H1 (cell line): ENCODE results near the gene PTPN3. TPM values are rescaled to one million over a fixed set of nuclear protein-coding genes. Genes with fewer than 3 reads are reported as not detected.

Experiments used
- CTCF ChIA-PET: fragments of 300-600 bp; sonication (Branson Sonifier 250); formaldehyde crosslinking; loops from one replicate; lab custom pipeline; 2021; ENCODE audit not compliant: partially characterized antibody; lab: Charles Lee
- POLR2A ChIA-PET: fragments of 300-600 bp; sonication (Branson Sonifier 250); formaldehyde crosslinking; loops from one replicate; lab custom pipeline; 2021; ENCODE audit warnings: inconsistent platforms; ENCODE audit not compliant: partially characterized antibody; lab: Charles Lee
- DNase-seq, 2 experiments: peaks; one replicate each; pipeline versions ENCODE4 v3.0.0 to v3.0.0-alpha.2; 2010 to 2022; ENCODE audit warnings: low spot score in 2 of 2, low read depth in 1 of 2, mixed read lengths in 1 of 2
- FAIRE-seq: peaks from 2 replicates; lab custom pipeline; 2011; peaks lifted over from hg19 to GRCh38; lab: Jason Lieb, UNC
- H2AFZ ChIP-seq: 2 replicates; pipeline ENCODE4 v1.8.1; 2012; ENCODE audit warnings: low read length, inconsistent platforms
- H2AK5ac ChIP-seq: 2 replicates; pipeline ENCODE4 v1.6.1; 2013; ENCODE audit warnings: low read depth, low read length
- H2BK120ac ChIP-seq: replicated peaks from 2 replicates; pipeline ENCODE3; 2013; ENCODE audit warnings: low read depth, low read length, inconsistent platforms
- H2BK12ac ChIP-seq: 2 replicates; pipeline ENCODE4 v1.6.1; 2013; ENCODE audit warnings: low read depth, low read length
- H2BK15ac ChIP-seq: 2 replicates; pipeline ENCODE4 v1.6.1; 2013; ENCODE audit warnings: low read length
- H2BK20ac ChIP-seq: 2 replicates; pipeline ENCODE4 v1.6.1; 2013; ENCODE audit warnings: low read length
- H2BK5ac ChIP-seq: 2 replicates; pipeline ENCODE4 v1.6.1; 2013; ENCODE audit warnings: low read depth, low read length
- H3K14ac ChIP-seq: 2 replicates; pipeline ENCODE4 v1.6.1; 2013; ENCODE audit warnings: inconsistent platforms; ENCODE audit not compliant: insufficient read length
- H3K18ac ChIP-seq: 2 replicates; pipeline ENCODE4 v1.6.1; 2013; ENCODE audit warnings: low read length; ENCODE audit errors: extremely low read depth
- H3K23ac ChIP-seq: 2 replicates; pipeline ENCODE4 v1.6.1; 2013; ENCODE audit warnings: inconsistent platforms; ENCODE audit not compliant: insufficient read length
- H3K23me2 ChIP-seq: 2 replicates; pipeline ENCODE4 v1.6.1; 2013; ENCODE audit warnings: low read depth, low read length
- H3K27ac ChIP-seq: 2 replicates; pipeline ENCODE4 v1.6.1; 2011; ENCODE audit warnings: low read depth, low read length, inconsistent platforms
- H3K27me3 ChIP-seq, 4 experiments: replicated peaks in 1 of 4; 1 replicate in 1 of 4; 2 replicates in 3 of 4; pipeline versions ENCODE4 v1.6.1 to v1.8.1; 2011 to 2013; ENCODE audit warnings: low read length in 3 of 4, mild to moderate bottlenecking in 3 of 4, inconsistent platforms in 2 of 4, mixed read lengths in 2 of 4, moderate library complexity in 1 of 4; ENCODE audit not compliant: control insufficient read depth in 3 of 4, insufficient read depth in 3 of 4; ENCODE audit errors: extremely low read depth in 1 of 4
- H3K36me3 ChIP-seq, 4 experiments: 2 replicates each; pipeline versions ENCODE4 v1.6.1 to v1.8.1; 2011 to 2013; ENCODE audit warnings: mild to moderate bottlenecking in 4 of 4, low read length in 3 of 4, moderate library complexity in 2 of 4, control low read depth in 1 of 4, inconsistent platforms in 1 of 4; ENCODE audit not compliant: insufficient read depth in 4 of 4, control insufficient read depth in 2 of 4
- H3K4ac ChIP-seq: replicated peaks from 2 replicates; pipeline ENCODE3; 2013; ENCODE audit warnings: low read length, low read depth, mixed read lengths, inconsistent platforms; ENCODE audit not compliant: insufficient read length
- H3K4me1 ChIP-seq, 4 experiments: replicated peaks in 1 of 4; 1 replicate in 1 of 4; 2 replicates in 3 of 4; pipeline versions ENCODE4 v1.6.1 to v1.8.1; 2011 to 2013; ENCODE audit warnings: low read length in 3 of 4, inconsistent platforms in 2 of 4, mixed read lengths in 1 of 4; ENCODE audit not compliant: insufficient read depth in 4 of 4, control insufficient read depth in 3 of 4
- H3K4me2 ChIP-seq, 2 experiments: 2 replicates each; pipeline versions ENCODE4 v1.6.1 to v1.8.1; 2011 to 2013; ENCODE audit warnings: low read depth in 2 of 2, low read length in 2 of 2, control low read depth in 1 of 2, inconsistent platforms in 1 of 2, mild to moderate bottlenecking in 1 of 2; ENCODE audit not compliant: insufficient read depth in 1 of 2
- H3K4me3 ChIP-seq, 4 experiments: fragments of 200-600, 300-600 bp in 1 of 4; sonication (generic), shearing (Covaris generic), sonication (Bioruptor Twin) in 1 of 4; 2 replicates each; pipeline versions ENCODE4 v1.5.1 to v1.8.1; 2011 to 2016; ENCODE audit warnings: low read length in 4 of 4, low read depth in 3 of 4, control low read depth in 2 of 4, inconsistent platforms in 2 of 4, mild to moderate bottlenecking in 2 of 4, mixed read lengths in 1 of 4, moderate library complexity in 1 of 4; ENCODE audit not compliant: insufficient read depth in 2 of 4; ENCODE audit errors: extremely low read depth in 1 of 4
- H3K56ac ChIP-seq: replicated peaks from 2 replicates; pipeline ENCODE3; 2013; ENCODE audit warnings: low read depth, mild to moderate bottlenecking, mixed read lengths, low read length, inconsistent platforms; ENCODE audit not compliant: insufficient read length
- H3K79me1 ChIP-seq: 2 replicates; pipeline ENCODE4 v1.6.1; 2013; ENCODE audit warnings: low read depth, low read length, control low read depth
- H3K79me2 ChIP-seq, 2 experiments: 2 replicates each; pipeline versions ENCODE4 v1.6.1 to v1.8.1; 2012 to 2013; ENCODE audit warnings: low read length in 2 of 2, mild to moderate bottlenecking in 2 of 2, inconsistent platforms in 1 of 2; ENCODE audit not compliant: insufficient read depth in 2 of 2, control insufficient read depth in 1 of 2
- H3K9ac ChIP-seq, 4 experiments: replicated peaks in 1 of 4; 1 replicate in 1 of 4; 2 replicates in 3 of 4; pipeline versions ENCODE4 v1.6.1 to v1.8.1; 2011 to 2013; ENCODE audit warnings: low read depth in 3 of 4, low read length in 3 of 4, control low read depth in 2 of 4, mild to moderate bottlenecking in 2 of 4, moderate library complexity in 2 of 4, inconsistent platforms in 1 of 4; ENCODE audit errors: extremely low read depth in 1 of 4
- H3K9me3 ChIP-seq, 2 experiments: 2 replicates each; pipeline versions ENCODE4 v1.6.1 to v1.8.1; 2012 to 2013; ENCODE audit warnings: mild to moderate bottlenecking in 2 of 2, moderate library complexity in 2 of 2, control low read depth in 1 of 2, inconsistent platforms in 1 of 2, low read depth in 1 of 2, low read length in 1 of 2, mixed read lengths in 1 of 2; ENCODE audit not compliant: insufficient read depth in 2 of 2
- H4K20me1 ChIP-seq, 2 experiments: replicated peaks in 1 of 2; 2 replicates each; pipeline versions ENCODE3 to v1.8.1; 2011 to 2013; ENCODE audit warnings: inconsistent platforms in 2 of 2, low read length in 2 of 2, mild to moderate bottlenecking in 1 of 2; ENCODE audit not compliant: insufficient read depth in 2 of 2, control insufficient read depth in 1 of 2
- H4K5ac ChIP-seq: 2 replicates; pipeline ENCODE4 v1.6.1; 2013; ENCODE audit warnings: low read length, low read depth, mixed read lengths, inconsistent platforms; ENCODE audit not compliant: insufficient read length
- H4K8ac ChIP-seq: 2 replicates; pipeline ENCODE4 v1.8.0; 2013; ENCODE audit warnings: mild to moderate bottlenecking, moderate library complexity, low read length, inconsistent platforms; ENCODE audit not compliant: insufficient read depth; ENCODE audit errors: extremely low read depth
- H4K91ac ChIP-seq: replicated peaks from 2 replicates; pipeline ENCODE3; 2013; ENCODE audit warnings: low read length, mixed read lengths, inconsistent platforms; ENCODE audit not compliant: insufficient read length
- FOSL1 ChIP-seq: IDR thresholded peaks from 2 replicates; pipeline ENCODE4 v1.6.1; 2011; ENCODE audit warnings: mild to moderate bottlenecking, low read depth, low read length, moderate library complexity; ENCODE audit not compliant: insufficient read depth
- KDM4A ChIP-seq: IDR thresholded peaks from one replicate; pipeline ENCODE4 v1.7.1; 2012; ENCODE audit warnings: low read depth, mild to moderate bottlenecking, moderate library complexity, low read length, inconsistent platforms; ENCODE audit not compliant: severe bottlenecking
- WGBS, 2 experiments: shearing (Covaris generic) in 1 of 2; methylation state at CpG; one replicate each; pipeline versions ENCODE4 v1.1.6 to v1.1.7; 2013 to 2015; ENCODE audit warnings: low lambda C conversion rate in 2 of 2, mixed read lengths in 2 of 2, inconsistent platforms in 1 of 2, low coverage in 1 of 2, missing lambda C conversion rate in 1 of 2; ENCODE audit not compliant: insufficient replicate concordance in 2 of 2, insufficient coverage in 1 of 2, insufficient read length in 1 of 2; ENCODE audit errors: extremely low coverage in 1 of 2, missing lambda C conversion rate in 1 of 2; 5-methylcytosine and 5-hydroxymethylcytosine counted together
- polyA plus RNA-seq, 7 experiments: library from polyadenylated mRNA; depleted of rRNA in 3 of 7; stranded (reverse) in 5 of 7; unstranded in 2 of 7; fragments of >200 nt in 5 of 7; fragments of 200-250 nt in 2 of 7; gene quantifications; 1 replicate in 5 of 7; 2 replicates in 1 of 7; 4 replicates in 1 of 7; pipeline versions ENCODE4 v1.2.1 to v1.2.3, GENCODE V29; 2011 to 2013; ENCODE audit warnings: missing spikeins in 2 of 7, mixed read lengths in 2 of 7
- total RNA-seq: library from RNA; stranded (reverse); fragmentation: NEBNext Ultra II Directional; extraction: Animal tissue kit (Norgen Biotek cat#: 25700); gene quantifications from 2 replicates; pipeline ENCODE4 v1.2.1, GENCODE V29; 2021

PTPN3 gene
- total and polyA plus RNA-seq, 2 of the 8 experiments (the other 6 are each of a cell fraction or from before 2014, with no cell fraction given), result 2.9 to 3.7 TPM

DNA sequence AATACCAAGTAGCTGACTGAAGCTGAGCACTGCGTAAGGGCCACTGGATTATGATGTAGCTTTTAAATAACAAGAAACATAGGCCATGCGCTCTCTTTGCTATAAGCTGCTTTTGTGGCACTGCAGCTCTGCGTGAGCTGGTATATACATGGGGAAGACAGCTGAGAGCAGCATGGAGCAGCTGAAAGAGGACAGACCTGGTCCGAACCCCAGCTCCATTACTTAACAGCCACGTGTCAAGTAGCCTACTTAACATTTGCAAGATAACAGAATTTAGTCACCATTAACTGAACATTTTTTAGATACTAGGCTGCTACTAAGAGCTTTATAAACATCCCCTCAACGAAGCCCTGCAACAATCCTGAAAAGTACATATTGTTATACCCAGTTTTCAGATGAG lies 69.3 kb downstream of the PTPN3 start:
- no peak overlapping the region for H2BK5ac ChIP-seq
- no peak for TF ChIP-seq KDM4A
- no peak for TF ChIP-seq FOSL1
- no peaks in the 10 kb centered on the region; a peak in 2 of 8 replicates for H3K36me3 ChIP-seq
- no peak overlapping the region for H3K4me3 ChIP-seq
- no peak overlapping the region for H3K9ac ChIP-seq
- no peak overlapping the region for H3K14ac ChIP-seq
- no peaks in the 10 kb centered on the region for H3K23me2 ChIP-seq
- WGBS, 2 experiments, result 88% methylated on average over 6 of the region's 6 CpGs; no CpG with 5 or more reads in 1 of the 2 experiments
- H3K23ac ChIP-seq, result no peak overlapping the region
- H4K5ac ChIP-seq, result no peak overlapping the region
- no peak overlapping the region for H2BK120ac ChIP-seq
- H3K27ac ChIP-seq, result no peak overlapping the region
- no peak overlapping the region for H3K4ac ChIP-seq
- ChIA-PET CTCF (interaction anchor here (0.8 to 2.4 kb wide), 12 partner anchors 9 to 41 kb away, joined by 3 to 19 read pairs (median 4); no protein-coding TSS in a partner anchor), POLR2A (no interaction called here)
- no peak overlapping the region for H4K91ac ChIP-seq
- DNase-seq (no peak), FAIRE-seq (no peak)
- H3K18ac ChIP-seq, result no peak overlapping the region
- no peak overlapping the region for H2BK20ac ChIP-seq
- no peaks in the 10 kb centered on the region for H3K9me3 ChIP-seq
- H2AK5ac ChIP-seq, result no peak overlapping the region
- no peaks in the 10 kb centered on the region for H3K79me1 ChIP-seq
- H3K4me2 ChIP-seq, result no peak overlapping the region
- no peak overlapping the region for H2AFZ ChIP-seq
- no peak overlapping the region for H2BK12ac ChIP-seq
- no peaks in the 10 kb centered on the region for H3K79me2 ChIP-seq
- H2BK15ac ChIP-seq, result no peak overlapping the region
- no peak overlapping the region for H4K8ac ChIP-seq
- no peaks in the 10 kb centered on the region for H3K27me3 ChIP-seq
- no peak overlapping the region for H3K56ac ChIP-seq
- no peaks in the 10 kb centered on the region for H3K4me1 ChIP-seq
- no peaks in the 10 kb centered on the region for H4K20me1 ChIP-seq
